HCT116 (cell line): ENCODE results near the gene PAXIP1. TPM values are rescaled to one million over a fixed set of nuclear protein-coding genes. Genes with fewer than 3 reads are reported as not detected.

Source experiments
- ATAC-seq: fragments of 200-7000 bp; cut with Tn5 transposase; 2 replicates; pipeline ENCODE4 v1.9.1; 2020; ENCODE audit warnings: mild to moderate bottlenecking, moderate library complexity
- BruUV-seq: library from RNA; stranded (reverse); fragments of 400-500 nt; replicated peaks from 2 replicates; lab custom pipeline; 2021; lab: Mats Ljungman, UMichigan
- CTCF ChIA-PET: fragments of 300-600 bp; sonication (Branson Sonifier 250); formaldehyde crosslinking; loops from one replicate; lab custom pipeline; 2021; ENCODE audit warnings: antibody characterized with exemption; lab: Charles Lee
- POLR2A ChIA-PET: fragments of 300-600, 350-600 bp; sonication (Branson Sonifier 250); formaldehyde crosslinking; loops from one replicate; lab custom pipeline; 2021; ENCODE audit warnings: antibody characterized with exemption; lab: Charles Lee
- RAD21 ChIA-PET, 2 experiments: fragments of 300-600 bp; sonication (Branson Sonifier 250); formaldehyde crosslinking; loops; one replicate each; lab custom pipeline; 2023; ENCODE audit warnings: low total read pairs in 2 of 2; ENCODE audit not compliant: uncharacterized antibody in 2 of 2, unreplicated experiment in 2 of 2, low non-redundant PET in 1 of 2; lab: Charles Lee
- DNase-seq: peaks from one replicate; pipeline ENCODE4 v3.0.0-alpha.2; 2010; ENCODE audit warnings: low read depth, low spot score
- H2AFZ ChIP-seq: fragments of 200-600 bp; shearing (Covaris generic), sonication (generic); 2 replicates; pipeline ENCODE4 v1.6.1; 2017; ENCODE audit warnings: low read depth, mixed run types, mixed read lengths, antibody characterized with exemption, low read length; ENCODE audit not compliant: poor library complexity, severe bottlenecking
- H3K27ac ChIP-seq: 2 replicates; pipeline ENCODE4 v1.5.1; 2012; ENCODE audit warnings: low read depth, low read length
- H3K27me3 ChIP-seq: fragments of 200-600 bp; sonication (generic); 2 replicates; pipeline ENCODE4 v1.6.1; 2016; ENCODE audit warnings: mixed run types, low read length, mixed read lengths; ENCODE audit not compliant: insufficient read depth
- H3K36me3 ChIP-seq, 2 experiments: fragments of 200-500 bp in 1 of 2; fragments of 200-600 bp in 1 of 2; sonication (Bioruptor generic) in 1 of 2; sonication (generic) in 1 of 2; 2 replicates each; pipeline versions ENCODE4 v1.5.1 to v1.6.1; 2014 to 2016; ENCODE audit warnings: low read length in 2 of 2, inconsistent platforms in 1 of 2, mixed read lengths in 1 of 2, mixed run types in 1 of 2; ENCODE audit not compliant: insufficient read depth in 2 of 2, control insufficient read depth in 1 of 2
- H3K4me1 ChIP-seq, 2 experiments: fragments of 200-600 bp in 1 of 2; sonication (generic) in 1 of 2; 2 replicates each; pipeline versions ENCODE4 v1.5.1 to v1.6.1; 2012 to 2017; ENCODE audit warnings: low read length in 2 of 2, inconsistent platforms in 1 of 2, mild to moderate bottlenecking in 1 of 2, mixed read lengths in 1 of 2, mixed run types in 1 of 2, moderate library complexity in 1 of 2; ENCODE audit not compliant: insufficient read depth in 2 of 2, control insufficient read depth in 1 of 2
- H3K4me2 ChIP-seq: fragments of 200-600 bp; sonication (generic); 2 replicates; pipeline ENCODE4 v1.6.1; 2017; ENCODE audit warnings: mixed run types, low read length, mixed read lengths
- H3K4me3 ChIP-seq, 2 experiments: fragments of 200-600 bp in 1 of 2; sonication (generic) in 1 of 2; replicated peaks in 1 of 2; 2 replicates each; pipeline ENCODE4 v1.5.1; 2011 to 2016; ENCODE audit warnings: low read length in 2 of 2, control low read depth in 1 of 2, low read depth in 1 of 2, mild to moderate bottlenecking in 1 of 2, mixed read lengths in 1 of 2, mixed run types in 1 of 2
- H3K79me2 ChIP-seq: fragments of 200-600 bp; sonication (generic); 2 replicates; pipeline ENCODE4 v1.6.1; 2017; ENCODE audit warnings: mild to moderate bottlenecking, mixed run types, low read length, moderate library complexity, mixed read lengths; ENCODE audit not compliant: insufficient read depth
- H3K9ac ChIP-seq: fragments of 200-600 bp; sonication (generic); 2 replicates; pipeline ENCODE4 v1.6.1; 2016; ENCODE audit warnings: low read length, mixed read lengths
- H3K9me2 ChIP-seq: fragments of 200-600 bp; sonication (generic), shearing (Covaris generic); 2 replicates; pipeline ENCODE4 v1.6.1; 2017; ENCODE audit warnings: mixed run types, mild to moderate bottlenecking, moderate library complexity; ENCODE audit not compliant: insufficient read depth
- H3K9me3 ChIP-seq, 2 experiments: fragments of 200-500 bp in 1 of 2; fragments of 200-600 bp in 1 of 2; sonication (Bioruptor generic) in 1 of 2; sonication (generic) in 1 of 2; 2 replicates each; pipeline ENCODE4 v1.6.1; 2014 to 2017; ENCODE audit warnings: low read length in 2 of 2, mixed read lengths in 2 of 2, inconsistent platforms in 1 of 2, low read depth in 1 of 2, mild to moderate bottlenecking in 1 of 2, mixed run types in 1 of 2, moderate library complexity in 1 of 2; ENCODE audit not compliant: control insufficient read depth in 1 of 2, insufficient read depth in 1 of 2
- H4K20me1 ChIP-seq: fragments of 200-600 bp; sonication (generic), shearing (Covaris generic); 2 replicates; pipeline ENCODE4 v1.6.1; 2017; ENCODE audit warnings: mixed run types, mild to moderate bottlenecking, moderate library complexity; ENCODE audit not compliant: insufficient read depth
- EGR1 ChIP-seq: IDR thresholded peaks from 2 replicates; pipeline ENCODE4 v1.6.1; 2012; ENCODE audit warnings: low read depth
- ELF1 ChIP-seq: IDR thresholded peaks from 2 replicates; pipeline ENCODE4 v1.6.1; 2012; ENCODE audit warnings: low read depth, borderline replicate concordance
- FOSL1 ChIP-seq: IDR thresholded peaks from 2 replicates; pipeline ENCODE4 v1.6.1; 2012; ENCODE audit warnings: low read depth
- JUND ChIP-seq: IDR thresholded peaks from 2 replicates; pipeline ENCODE4 v1.6.1; 2012
- RAD21 ChIP-seq: IDR thresholded peaks from 2 replicates; pipeline ENCODE4 v1.6.1; 2012; ENCODE audit warnings: low read depth, mild to moderate bottlenecking
- SP1 ChIP-seq: IDR thresholded peaks from 2 replicates; pipeline ENCODE4 v1.6.1; 2012; ENCODE audit warnings: low read depth
- SRF ChIP-seq: IDR thresholded peaks from 2 replicates; pipeline ENCODE4 v1.6.1; 2012; ENCODE audit warnings: low read depth
- YY1 ChIP-seq: IDR thresholded peaks from 2 replicates; pipeline ENCODE4 v1.6.1; 2011; ENCODE audit warnings: low read length, low read depth, moderate library complexity, mild to moderate bottlenecking; ENCODE audit not compliant: insufficient replicate concordance; ENCODE audit errors: extremely low read depth
- intact Hi-C: fragments of 100-400 bp; cut with micrococcal nuclease; formaldehyde crosslinking; loops from 2 replicates; pipeline ENCODE4 v1.10.0; 2022
- total RNA-seq: library from RNA; stranded (reverse); gene quantifications from one replicate; pipeline ENCODE4 v1.2.1, GENCODE V29; 2021; ENCODE audit not compliant: unreplicated experiment
- TF ChIP-seq, protein P1 (sequence below): IDR thresholded peaks from 2 replicates; pipeline ENCODE4 v1.6.1; 2011; ENCODE audit warnings: mild to moderate bottlenecking, low read length, moderate library complexity; ENCODE audit not compliant: insufficient replicate concordance; ENCODE audit errors: extremely low read depth

PAXIP1 gene
- total RNA-seq, 1 experiment from 2014 or later, result 20.4 TPM

DNA sequence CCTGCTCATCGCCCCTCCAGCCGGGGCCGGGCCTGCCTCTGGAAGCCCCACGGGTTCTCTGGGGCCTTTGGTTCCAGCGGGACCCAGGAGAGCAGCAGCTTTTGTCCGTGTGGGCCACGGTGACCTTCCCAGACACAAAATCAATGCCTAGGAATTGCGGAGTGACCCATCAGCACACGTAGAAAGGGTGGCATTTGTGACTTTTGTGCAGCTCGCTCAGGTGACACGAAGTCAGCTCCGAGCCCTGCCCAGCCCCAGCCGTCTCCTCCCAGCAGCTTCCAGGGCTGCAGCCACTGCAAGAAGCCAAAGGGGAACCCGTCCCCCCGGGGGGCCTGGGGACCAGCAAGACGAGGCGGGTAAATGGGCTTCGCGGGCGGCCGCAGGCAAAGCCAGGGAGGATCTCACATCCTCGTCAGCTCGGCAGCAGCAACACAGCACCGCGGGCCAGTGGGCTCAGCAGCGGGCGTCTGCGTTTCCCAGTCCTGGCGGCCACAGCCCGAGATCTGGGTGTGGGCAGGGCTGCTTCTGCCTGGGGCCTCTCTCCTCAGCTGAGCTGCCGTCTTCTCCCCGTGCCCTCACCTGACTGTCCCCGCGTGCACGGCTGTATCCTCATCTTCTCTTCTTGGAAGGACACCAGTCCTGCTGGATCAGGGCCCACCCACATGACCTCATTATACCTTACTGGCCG is 88.5 kb downstream of the PAXIP1 start:
- no peaks in the 10 kb centered on the region for H3K9me2 ChIP-seq
- H3K36me3 ChIP-seq, result no peaks in the 10 kb centered on the region
- H3K27me3 ChIP-seq, result 0 out of 2 replicates have a peak, but pooled peaks cover 3% of the 10 kb centered on the region
- H3K4me2 ChIP-seq, result no peak overlapping the region
- H3K79me2 ChIP-seq, result no peaks in the 10 kb centered on the region
- no peaks in the 10 kb centered on the region for H3K4me1 ChIP-seq
- DNase-seq (no peak), ATAC-seq (no peak)
- H3K27ac ChIP-seq, result no peak overlapping the region
- ChIA-PET RAD21 (no interaction called here), CTCF (interaction anchor here (1.1 to 3.1 kb wide), 4 partner anchors 13 to 466 kb away, joined by 3 to 18 read pairs (median 6); no protein-coding TSS in a partner anchor), POLR2A (no interaction called here)
- BruUV-seq, result no TSS peak
- intact Hi-C loops, result loop anchor here (5.0 kb wide), 1 partner anchor 853 kb away; no protein-coding TSS in a partner anchor
- no peak overlapping the region for H3K9ac ChIP-seq
- no peak for TF ChIP-seq RAD21
- TF ChIP-seq EGR1, result no peak
- no peak for TF ChIP-seq FOSL1
- no peak for TF ChIP-seq JUND
- TF ChIP-seq ELF1, result no peak
- no peak for TF ChIP-seq SP1
- no peak for TF ChIP-seq SRF
- no peak for TF ChIP-seq YY1
- TF ChIP-seq, protein P1, sequence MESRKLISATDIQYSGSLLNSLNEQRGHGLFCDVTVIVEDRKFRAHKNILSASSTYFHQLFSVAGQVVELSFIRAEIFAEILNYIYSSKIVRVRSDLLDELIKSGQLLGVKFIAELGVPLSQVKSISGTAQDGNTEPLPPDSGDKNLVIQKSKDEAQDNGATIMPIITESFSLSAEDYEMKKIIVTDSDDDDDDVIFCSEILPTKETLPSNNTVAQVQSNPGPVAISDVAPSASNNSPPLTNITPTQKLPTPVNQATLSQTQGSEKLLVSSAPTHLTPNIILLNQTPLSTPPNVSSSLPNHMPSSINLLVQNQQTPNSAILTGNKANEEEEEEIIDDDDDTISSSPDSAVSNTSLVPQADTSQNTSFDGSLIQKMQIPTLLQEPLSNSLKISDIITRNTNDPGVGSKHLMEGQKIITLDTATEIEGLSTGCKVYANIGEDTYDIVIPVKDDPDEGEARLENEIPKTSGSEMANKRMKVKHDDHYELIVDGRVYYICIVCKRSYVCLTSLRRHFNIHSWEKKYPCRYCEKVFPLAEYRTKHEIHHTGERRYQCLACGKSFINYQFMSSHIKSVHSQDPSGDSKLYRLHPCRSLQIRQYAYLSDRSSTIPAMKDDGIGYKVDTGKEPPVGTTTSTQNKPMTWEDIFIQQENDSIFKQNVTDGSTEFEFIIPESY, result no peak
- H3K4me3 ChIP-seq, result no peak overlapping the region
- no peaks in the 10 kb centered on the region for H4K20me1 ChIP-seq
- H3K9me3 ChIP-seq, result no peaks in the 10 kb centered on the region
- H2AFZ ChIP-seq, result no peak overlapping the region
